Measurements from ENCODE around the gene TP53.
A peak's percentile ranks its signal among the peaks of the same experiment; 100 is the strongest.

Gene TP53

DNA sequence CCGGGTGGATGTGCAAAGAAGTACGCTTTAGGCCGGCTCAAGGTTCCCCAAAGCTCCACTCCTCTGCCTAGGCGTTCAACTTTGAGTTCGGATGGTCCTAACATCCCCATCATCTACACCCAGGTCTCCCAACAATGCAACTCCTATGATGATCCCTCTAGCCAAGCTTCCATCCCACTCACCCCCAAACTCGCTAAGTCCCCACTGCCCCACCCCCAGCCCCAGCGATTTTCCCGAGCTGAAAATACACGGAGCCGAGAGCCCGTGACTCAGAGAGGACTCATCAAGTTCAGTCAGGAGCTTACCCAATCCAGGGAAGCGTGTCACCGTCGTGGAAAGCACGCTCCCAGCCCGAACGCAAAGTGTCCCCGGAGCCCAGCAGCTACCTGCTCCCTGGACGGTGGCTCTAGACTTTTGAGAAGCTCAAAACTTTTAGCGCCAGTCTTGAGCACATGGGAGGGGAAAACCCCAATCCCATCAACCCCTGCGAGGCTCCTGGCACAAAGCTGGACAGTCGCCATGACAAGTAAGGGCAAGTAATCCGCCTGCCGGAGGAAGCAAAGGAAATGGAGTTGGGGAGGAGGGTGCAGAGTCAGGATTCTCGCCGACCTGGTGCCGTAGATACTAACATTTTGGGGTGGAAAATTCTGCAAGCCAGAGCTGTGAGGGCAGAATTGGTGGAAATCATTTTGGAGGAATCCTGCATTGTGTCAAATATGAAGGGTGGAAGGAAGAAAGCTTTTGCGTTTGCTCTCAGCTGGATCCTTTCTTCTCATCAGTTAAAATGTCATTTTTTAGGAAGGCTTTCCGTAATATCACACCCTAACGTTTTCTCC, at the start of gene TP53:
TP53 (minus strand) TSS at position 419 of the 836 bp plus-strand sequence. CDS start 10,896 bp downstream, outside the sequence.
- peak; percentile 27 to 94 (median 83) for DNase-seq

DNA sequence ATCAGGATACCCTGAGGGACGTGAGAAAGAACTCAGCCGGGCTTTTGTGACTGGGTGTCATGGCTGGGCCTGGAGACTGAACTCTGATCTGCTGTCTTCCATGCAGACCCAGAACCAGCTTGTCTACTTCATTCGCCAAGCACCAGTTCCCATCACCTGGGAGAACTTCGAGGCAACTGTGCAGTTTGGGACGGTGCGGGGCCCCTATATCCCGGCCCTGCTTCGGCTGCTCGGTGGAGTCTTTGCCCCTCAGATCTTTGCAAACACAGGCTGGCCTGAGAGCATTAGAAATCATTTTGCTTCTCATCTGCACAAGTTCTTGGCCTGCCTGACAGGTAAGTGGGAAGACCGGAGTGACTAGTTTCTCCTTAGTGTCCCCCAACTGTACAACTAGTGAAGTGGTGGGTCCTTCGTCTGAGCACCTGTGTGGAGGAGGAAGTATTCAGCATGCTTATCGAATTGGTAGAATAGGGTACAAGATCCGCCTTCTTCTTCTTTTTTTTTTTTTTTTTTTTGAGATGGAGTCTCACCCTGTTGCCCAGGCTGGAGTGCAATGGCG, 45.8 kb upstream of the TP53 start:
- no peak for DNase-seq

- no peak for DNase-seq
These were observed 42.5 kb upstream of the TP53 start for GRCh38 chr17:7729816-7730215.

- DNase-seq, result no peak
These were observed 40.6 kb upstream of the TP53 start for GRCh38 chr17:7727886-7728285.

GRCh38 chr17:7721612-7722011, 34.3 kb upstream of the TP53 start:
- DNase-seq, result no peak

- DNase-seq, result no peak
These were observed 32.8 kb upstream of the TP53 start for GRCh38 chr17:7720125-7720524.

- DNase-seq, result no peak
These were observed 32.4 kb upstream of the TP53 start for GRCh38 chr17:7719661-7720060.

- DNase-seq, result peak in 27 of 56 donors; percentile 6 to 69 (median 33)
These were observed 30.6 kb upstream of the TP53 start for GRCh38 chr17:7717756-7718350.

GRCh38 chr17:7716901-7717755, 29.8 kb upstream of the TP53 start, which contains the start of gene DNAH2:
TSS of gene DNAH2 (plus strand) at chr17:7717744. CDS start at chr17:7719735, 1,991 bp downstream.
- DNase-seq, result peak in 52 of 56 donors; percentile 31 to 93 (median 74)

- peak in 16 of 56 donors; percentile 5 to 57 (median 32) for DNase-seq
These were observed 28.9 kb upstream of the TP53 start for GRCh38 chr17:7715936-7716886.

GRCh38 chr17:7714721-7715594, 27.7 kb upstream of the TP53 start:
- DNase-seq, result no peak

DNA sequence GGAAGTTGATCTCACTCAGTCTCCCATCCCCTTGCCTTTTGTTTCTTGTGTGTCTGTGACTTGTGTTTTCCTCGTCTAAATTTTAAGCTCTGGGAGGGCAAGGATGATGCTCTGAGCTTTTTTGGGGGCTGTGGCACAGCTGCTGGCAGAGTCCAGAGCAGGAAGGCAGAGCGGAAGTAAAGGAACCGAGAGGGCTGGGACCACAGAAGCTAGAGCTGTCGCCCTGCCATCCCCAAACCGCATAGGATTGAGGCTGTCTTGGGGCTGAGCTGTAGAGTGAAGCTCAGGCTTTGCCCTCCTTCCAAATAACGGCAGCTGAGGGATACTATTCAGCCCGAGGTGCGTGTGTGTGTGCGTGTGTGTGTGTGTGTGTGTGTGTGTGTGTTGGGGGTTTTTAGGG, 26.5 kb upstream of the TP53 start:
- no peak for DNase-seq

DNA sequence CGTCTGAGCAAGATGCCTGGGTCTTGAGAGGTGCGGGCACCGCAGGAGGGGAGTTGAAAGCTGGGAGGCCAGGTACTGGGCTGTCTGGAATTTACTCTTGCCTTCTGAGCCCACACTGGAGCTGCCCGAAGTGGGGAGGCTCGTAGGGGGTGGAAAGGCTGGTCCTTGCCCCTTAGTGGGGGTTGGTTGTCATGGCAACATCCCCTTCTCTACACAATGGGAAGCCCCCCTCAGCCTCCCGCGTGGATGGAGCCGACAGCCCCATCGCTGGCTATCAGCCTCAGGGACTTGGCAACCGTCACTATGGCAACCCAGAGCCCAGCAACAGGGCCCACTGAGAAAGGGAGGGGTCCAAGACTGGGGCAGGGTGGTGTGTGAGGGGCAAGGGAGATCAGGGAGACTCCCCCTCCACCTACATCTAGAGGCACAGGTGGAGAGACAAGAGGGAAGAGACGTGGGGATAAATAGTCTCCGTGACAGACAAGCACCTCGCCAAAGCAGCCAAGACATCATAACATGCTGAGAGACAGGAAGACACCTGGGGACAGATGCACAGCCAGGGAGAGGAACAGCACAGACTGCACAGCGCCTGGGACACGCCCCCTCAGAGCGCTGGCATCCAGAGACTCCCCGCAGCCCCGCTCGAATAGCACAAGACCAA, 25.0 kb upstream of the TP53 start:
- DNase-seq, result peak in 8 of 56 donors; percentile 5 to 49 (median 16)

- DNase-seq, result no peak
These were observed 23.9 kb upstream of the TP53 start for GRCh38 chr17:7711051-7711755.

DNA sequence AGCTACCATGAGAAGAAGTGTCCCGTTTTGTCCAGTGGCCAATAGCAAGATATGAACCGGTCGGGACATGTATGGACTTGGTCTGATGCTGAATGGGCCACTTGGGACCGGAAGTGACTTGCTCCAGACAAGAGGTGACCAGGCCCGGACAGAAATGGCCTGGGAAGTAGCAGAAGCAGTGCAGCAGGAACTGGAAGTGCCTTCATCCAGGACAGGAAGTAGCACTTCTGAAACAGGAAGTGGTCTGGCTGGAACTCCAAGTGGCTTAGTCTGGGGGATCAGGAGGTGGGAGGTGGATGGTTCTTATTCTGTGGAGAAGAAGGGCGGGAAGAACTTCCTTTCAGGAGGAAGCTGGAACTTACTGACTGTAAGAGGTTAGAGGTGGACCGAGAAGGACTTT, 23.0 kb upstream of the TP53 start:
- no peak for DNase-seq

DNA sequence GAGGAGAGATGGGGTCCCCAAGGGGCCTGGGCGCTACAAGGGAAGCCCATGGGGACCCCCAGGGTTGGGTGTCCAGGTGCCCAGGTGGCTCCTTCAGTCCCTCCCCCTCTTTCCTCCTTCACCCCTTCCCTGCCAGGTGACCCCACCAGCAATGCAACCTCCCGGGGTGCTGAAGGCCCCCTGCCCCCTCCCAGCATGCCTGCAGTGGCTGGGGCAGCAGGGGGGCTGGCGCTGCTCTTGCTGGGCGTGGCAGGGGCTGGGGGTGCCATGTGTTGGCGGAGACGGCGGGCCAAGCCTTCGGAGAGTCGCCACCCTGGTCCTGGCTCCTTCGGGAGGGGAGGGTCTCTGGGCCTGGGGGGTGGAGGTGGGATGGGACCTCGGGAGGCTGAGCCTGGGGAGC, 21.7 kb upstream of the TP53 start:
- DNase-seq, result no peak

DNA sequence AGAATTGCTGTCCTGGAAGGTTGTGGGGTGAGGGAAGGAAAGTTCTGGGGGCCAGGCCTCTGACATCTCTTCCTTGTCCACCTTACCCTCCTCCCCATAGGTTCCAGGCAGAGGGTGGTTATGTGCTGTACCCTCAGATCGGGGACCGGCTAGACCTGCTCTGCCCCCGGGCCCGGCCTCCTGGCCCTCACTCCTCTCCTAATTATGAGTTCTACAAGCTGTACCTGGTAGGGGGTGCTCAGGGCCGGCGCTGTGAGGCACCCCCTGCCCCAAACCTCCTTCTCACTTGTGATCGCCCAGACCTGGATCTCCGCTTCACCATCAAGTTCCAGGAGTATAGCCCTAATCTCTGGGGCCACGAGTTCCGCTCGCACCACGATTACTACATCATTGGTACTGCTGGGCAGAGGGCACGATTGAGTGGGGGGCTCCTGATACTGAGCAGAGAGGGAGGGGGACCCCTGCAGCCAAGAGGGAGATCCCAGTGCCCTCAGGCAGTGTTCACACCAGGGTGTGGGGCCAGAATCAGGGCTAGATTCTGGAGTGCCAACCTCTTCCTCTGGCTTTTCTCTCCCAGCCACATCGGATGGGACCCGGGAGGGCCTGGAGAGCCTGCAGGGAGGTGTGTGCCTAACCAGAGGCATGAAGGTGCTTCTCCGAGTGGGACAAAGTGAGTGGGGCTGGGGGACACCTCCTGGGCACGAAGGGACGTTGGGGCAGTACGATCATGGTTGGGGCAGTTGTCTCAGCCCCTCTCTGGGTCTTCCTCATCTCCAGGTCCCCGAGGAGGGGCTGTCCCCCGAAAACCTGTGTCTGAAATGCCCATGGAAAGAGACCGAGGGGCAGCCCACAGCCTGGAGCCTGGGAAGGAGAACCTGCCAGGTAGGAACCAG, 20.8 kb upstream of the TP53 start:
- DNase-seq, result no peak

All from nucleus accumbens (tissue), 56 donors.